NB4 (cell line): ENCODE measurements around the gene COPG2.

Source experiments
- MYC ChIP-seq: IDR thresholded peaks from 2 replicates; pipeline ENCODE4 v1.6.1; 2011; ENCODE audit warnings: low read depth, low read length
- TF ChIP-seq, protein P1 (sequence below): IDR thresholded peaks from one replicate; pipeline ENCODE4 v1.5.1; 2012; ENCODE audit warnings: low read depth, low read length

- no peak for TF ChIP-seq MYC
- TF ChIP-seq, protein P1, sequence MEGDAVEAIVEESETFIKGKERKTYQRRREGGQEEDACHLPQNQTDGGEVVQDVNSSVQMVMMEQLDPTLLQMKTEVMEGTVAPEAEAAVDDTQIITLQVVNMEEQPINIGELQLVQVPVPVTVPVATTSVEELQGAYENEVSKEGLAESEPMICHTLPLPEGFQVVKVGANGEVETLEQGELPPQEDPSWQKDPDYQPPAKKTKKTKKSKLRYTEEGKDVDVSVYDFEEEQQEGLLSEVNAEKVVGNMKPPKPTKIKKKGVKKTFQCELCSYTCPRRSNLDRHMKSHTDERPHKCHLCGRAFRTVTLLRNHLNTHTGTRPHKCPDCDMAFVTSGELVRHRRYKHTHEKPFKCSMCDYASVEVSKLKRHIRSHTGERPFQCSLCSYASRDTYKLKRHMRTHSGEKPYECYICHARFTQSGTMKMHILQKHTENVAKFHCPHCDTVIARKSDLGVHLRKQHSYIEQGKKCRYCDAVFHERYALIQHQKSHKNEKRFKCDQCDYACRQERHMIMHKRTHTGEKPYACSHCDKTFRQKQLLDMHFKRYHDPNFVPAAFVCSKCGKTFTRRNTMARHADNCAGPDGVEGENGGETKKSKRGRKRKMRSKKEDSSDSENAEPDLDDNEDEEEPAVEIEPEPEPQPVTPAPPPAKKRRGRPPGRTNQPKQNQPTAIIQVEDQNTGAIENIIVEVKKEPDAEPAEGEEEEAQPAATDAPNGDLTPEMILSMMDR: no peak
Measured at GRCh38 chr7:130559184-130559583, 109.4 kb downstream of the COPG2 start.
